GM12891 (cell line): ENCODE results near the gene HRNR.

Source experiments
- DNase-seq: peaks from one replicate; pipeline ENCODE4 v3.0.0; 2011; ENCODE audit warnings: low spot score; ENCODE audit not compliant: insufficient read length
- FAIRE-seq: peaks from 2 replicates; lab custom pipeline; 2011; peaks lifted over from hg19 to GRCh38; lab: Jason Lieb, UNC
- PAX5 ChIP-seq: IDR thresholded peaks from 2 replicates; pipeline ENCODE4 v1.6.1; 2011; ENCODE audit warnings: low read length, moderate library complexity, mild to moderate bottlenecking; ENCODE audit not compliant: insufficient read depth, severe bottlenecking
- POLR2A ChIP-seq: IDR thresholded peaks from 2 replicates; pipeline ENCODE4 v1.6.1; 2011; ENCODE audit warnings: low read depth, low read length, control low read depth
- POLR2AphosphoS5 ChIP-seq: IDR thresholded peaks from 2 replicates; pipeline ENCODE4 v1.6.1; 2011; ENCODE audit warnings: low read depth, low read length, control low read depth
- POU2F2 ChIP-seq: IDR thresholded peaks from 2 replicates; pipeline ENCODE4 v1.6.1; 2011; ENCODE audit warnings: low read depth, mild to moderate bottlenecking, control low read depth, low read length, moderate library complexity
- SPI1 ChIP-seq: IDR thresholded peaks from 2 replicates; pipeline ENCODE4 v1.6.1; 2011; ENCODE audit warnings: low read depth, low read length, control low read depth
- TAF1 ChIP-seq: IDR thresholded peaks from 2 replicates; pipeline ENCODE4 v1.6.1; 2011; ENCODE audit warnings: low read depth, low read length, control low read depth

The HRNR gene

DNA sequence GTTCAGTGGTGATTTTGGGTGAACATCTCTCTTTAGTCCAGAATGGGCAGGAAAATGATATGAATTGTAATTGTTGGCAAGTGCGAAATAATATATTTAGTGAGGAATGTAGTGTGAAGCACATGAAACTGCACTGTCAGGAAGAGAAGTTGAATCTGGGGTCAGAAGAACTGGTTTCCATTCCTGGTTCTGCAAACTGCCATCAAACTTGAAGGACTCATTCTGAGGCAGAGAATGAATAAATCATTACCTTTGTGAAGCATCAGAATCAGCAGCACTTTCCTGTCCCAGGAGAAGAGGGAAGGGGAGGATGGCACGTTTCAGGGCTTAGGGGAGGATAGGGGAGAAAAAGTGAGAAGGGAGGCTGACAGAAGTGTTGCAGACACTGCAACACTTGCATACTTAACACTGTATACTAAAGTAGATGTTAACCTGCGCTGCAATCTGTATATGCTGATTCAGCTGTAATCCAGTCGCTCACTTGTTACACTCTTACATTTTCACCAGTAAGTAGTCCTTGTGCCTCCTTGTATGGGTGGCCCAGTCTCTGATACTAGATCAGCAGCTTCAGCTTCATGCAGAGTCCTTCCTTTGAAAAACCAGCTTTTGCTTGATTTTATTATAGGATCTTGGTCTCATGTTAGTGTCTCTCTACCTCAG, 54.5 kb downstream of the HRNR start:
- TF ChIP-seq SPI1 (peak; percentile 29; the same call in 1 of the 2 replicates), POLR2A (no peak)
- DNase-seq = no peak
- no peak for FAIRE-seq

DNA sequence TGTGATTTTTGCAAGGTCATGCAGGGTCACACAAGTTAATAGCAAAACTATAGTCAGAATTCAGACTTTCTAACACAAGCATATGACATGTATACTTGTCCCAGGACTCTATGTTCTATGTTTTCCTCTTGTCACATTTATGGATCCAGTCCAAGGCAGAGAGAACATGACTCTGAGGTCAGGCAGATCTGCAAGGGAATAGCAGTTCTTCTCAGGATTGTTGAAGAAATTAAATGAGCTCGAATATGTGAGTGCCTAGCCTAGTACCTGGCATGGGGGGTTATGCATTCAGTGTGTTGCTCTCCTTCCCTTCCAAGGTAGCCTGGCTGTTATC, 55.5 kb downstream of the HRNR start:
- no peak for FAIRE-seq
- no peak for TF ChIP-seq SPI1
- no peak for TF ChIP-seq POU2F2
- no peak for TF ChIP-seq PAX5
- no peak for TF ChIP-seq TAF1
- DNase-seq = no peak

DNA sequence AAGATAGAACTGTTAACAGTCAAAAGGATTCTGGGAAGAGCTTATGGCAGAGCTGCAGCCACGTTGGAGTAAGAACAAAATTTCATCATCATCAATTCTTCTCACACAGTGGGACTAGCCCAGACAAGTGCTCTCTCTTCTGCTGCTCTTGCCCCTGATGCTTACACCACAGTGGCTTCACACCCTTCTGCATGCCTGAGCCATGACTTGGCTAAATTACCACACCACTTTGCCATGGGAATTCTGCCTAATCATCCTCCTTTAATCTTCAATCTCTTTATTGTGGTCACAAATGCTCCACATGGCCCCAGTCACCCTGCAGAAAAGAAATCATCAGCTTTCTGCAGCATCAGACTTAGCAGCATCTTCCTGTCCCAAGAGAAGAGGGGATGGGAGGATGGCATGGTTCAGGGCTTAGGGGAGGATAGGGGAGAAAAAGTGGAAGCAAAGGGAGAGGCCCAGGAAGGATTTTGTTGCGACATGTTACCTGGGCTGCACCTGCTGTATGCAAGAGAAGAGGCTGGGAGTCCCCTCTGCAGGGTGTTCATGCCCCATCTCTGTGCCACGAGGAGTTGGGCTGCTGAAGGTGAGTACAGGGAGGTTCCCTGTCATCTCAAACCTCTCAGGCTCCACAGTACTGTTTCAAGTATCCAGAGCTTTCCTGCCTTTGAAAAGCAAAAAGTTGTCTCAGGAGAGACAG, 56.0 kb downstream of the HRNR start:
- no peak for TF ChIP-seq PAX5
- TF ChIP-seq POLR2A = no peak
- no peak for TF ChIP-seq TAF1
- TF ChIP-seq POU2F2 = no peak
- no peak for TF ChIP-seq SPI1
- no peak for TF ChIP-seq POLR2AphosphoS5
- FAIRE-seq = no peak
- no peak for DNase-seq

DNA sequence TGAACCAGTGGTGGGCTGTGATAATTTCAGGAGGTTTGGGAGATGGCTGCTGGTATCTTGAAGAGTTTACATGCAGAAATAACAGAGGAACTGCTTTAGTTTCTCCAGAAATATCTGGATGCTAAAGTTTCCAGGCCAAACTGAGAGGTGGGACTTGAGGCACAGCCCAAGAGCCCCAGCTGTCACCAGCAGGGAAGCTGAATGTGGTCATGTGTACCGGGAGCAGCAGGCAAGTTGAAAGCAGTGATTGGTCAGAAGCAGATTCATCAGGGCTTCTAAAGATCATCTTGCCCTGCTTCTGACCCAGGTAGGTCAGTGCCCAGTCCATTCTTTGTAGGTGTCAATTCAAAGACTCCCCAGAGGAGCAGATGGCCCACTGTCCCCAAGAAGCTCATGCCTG, 57.0 kb downstream of the HRNR start:
- FAIRE-seq (no peak), DNase-seq (no peak)
- TF ChIP-seq POLR2A (no peak), SPI1 (no peak), PAX5 (no peak), POU2F2 (no peak), TAF1 (no peak), POLR2AphosphoS5 (no peak)

DNA sequence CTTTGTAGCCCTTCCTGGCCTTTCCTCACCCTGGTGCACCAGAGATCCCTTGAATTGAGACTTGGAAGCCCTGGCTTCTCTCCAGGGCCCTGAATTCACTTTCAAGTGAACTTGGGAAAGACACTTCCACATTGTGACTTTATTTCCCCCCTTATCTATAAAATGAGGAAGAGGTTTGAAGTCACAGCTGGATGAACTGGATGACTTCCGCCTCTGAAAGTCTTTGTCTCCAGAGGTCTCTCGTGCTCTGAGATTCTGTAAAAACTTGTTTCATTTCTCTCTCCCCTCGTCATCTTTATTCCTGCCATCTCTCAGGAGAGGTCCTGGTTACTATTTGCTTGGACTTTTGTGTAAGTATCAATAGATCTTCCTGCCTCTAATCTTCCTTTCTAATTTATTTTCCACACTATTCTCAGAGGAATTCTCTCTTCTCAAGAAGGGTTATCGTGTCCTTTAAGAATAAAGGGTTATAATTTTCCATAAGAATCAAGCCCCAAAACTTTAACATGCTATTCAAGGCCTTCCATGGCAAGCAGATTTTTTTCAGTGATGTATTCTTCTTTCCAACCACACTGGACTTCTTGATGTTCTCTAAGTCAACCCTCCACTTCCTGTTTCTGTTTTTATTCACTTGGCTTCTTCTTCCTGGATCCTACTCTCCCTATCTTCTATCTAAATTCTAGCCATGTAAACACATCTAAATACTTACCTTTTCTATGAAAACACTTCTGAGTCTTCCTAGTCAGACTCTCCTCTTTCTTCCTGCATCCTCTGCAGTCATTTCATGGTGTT, 58.5 kb downstream of the HRNR start:
- FAIRE-seq (no peak), DNase-seq (no peak)
- TF ChIP-seq TAF1 (no peak), POLR2A (no peak), POLR2AphosphoS5 (no peak), POU2F2 (no peak), SPI1 (peak; percentile 58), PAX5 (no peak)

DNA sequence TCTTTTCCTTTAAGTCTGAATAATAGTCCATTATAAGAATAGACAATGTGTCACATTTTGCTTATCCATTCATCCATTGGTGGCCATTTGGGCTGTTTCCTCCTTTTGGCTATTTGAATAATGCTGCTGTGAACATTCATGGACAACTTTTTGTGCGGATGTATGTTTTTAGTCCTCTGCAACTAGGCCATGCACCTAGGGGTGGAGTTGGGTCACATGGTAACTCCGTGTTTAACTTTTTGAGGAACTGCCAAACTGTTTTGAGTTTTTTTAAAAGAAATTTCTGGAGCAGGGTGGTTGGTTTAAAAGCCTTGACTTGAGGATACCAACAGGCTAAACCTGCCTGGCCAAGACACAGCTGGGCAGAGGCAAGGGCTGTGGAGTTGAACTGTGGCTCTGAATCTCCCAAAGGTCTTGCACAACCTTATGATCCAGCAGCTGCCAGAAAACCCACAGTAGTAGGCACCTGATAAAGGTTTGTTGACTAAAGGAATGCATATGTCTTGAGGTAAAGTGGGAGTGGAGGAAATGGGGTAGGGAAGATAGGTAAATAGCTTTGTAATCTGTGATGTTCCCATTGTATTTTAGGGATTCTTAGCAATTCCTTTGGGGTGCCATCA, 59.4 kb downstream of the HRNR start:
- FAIRE-seq = no peak
- no peak for TF ChIP-seq PAX5
- no peak for TF ChIP-seq POU2F2
- no peak for TF ChIP-seq SPI1
- TF ChIP-seq TAF1 = no peak
- no peak for DNase-seq

DNA sequence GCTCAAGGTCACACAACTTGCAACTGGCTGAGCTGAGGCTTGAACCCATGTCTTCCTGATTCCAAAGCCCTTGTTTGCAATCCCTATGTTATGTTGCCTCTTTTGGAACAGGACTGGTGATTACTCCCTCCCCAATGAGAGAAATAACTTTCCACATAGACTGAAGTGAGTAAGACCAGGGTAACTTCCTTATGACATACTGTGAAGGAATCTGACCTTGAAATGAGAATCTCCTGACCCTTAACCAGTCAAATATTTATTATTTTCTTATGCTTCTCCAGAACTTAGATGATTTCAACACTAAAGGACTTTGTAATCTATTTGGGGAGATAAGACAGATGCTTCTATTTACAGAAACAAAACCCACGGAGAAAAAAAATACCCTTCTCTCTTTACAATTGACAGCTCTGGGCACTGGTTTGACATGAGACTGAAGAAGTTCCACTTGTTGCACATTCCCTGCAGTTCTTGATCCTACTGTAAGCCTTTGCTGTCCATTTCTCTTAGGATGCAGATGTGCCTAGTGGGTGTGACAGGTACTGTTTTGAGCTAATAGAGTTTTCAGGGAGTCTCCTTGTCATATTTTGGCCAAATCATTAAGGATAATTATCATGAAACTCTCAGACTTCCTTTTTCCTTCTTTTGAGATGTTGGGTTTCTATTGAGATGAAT, 61.1 kb downstream of the HRNR start:
- TF ChIP-seq POLR2A (no peak), PAX5 (no peak), POU2F2 (no peak), TAF1 (no peak), SPI1 (no peak), POLR2AphosphoS5 (no peak)
- DNase-seq (no peak), FAIRE-seq (no peak)
